ENCODE data around the gene MICALL2. TPM values are rescaled to one million over a fixed set of nuclear protein-coding genes. Genes with fewer than 3 reads are reported as not detected.
A peak's percentile ranks its signal among the peaks of the same experiment; 100 is the strongest.

MICALL2 gene
- 5.9 TPM for polyA plus RNA-seq (2013, experiment 1 of 2)
- 5.6 TPM for polyA plus RNA-seq (2013, experiment 2 of 2)

GRCh38 chr7:1458683-1459511 lies at the start of gene MICALL2:
Gene MICALL2, minus strand, starts transcription at chr7:1459470. Its CDS starts 144 bp downstream, at chr7:1459326.
- Histone ChIP-seq H3K4me1 (ENCODE audit: insufficient read depth, low read length) (no peaks in the 10 kb centered on the region), H3K36me3 (ENCODE audit: insufficient read depth, low read length) (no peaks in the 10 kb centered on the region), H3K9ac (ENCODE audit: low read depth, low read length) (peak within 1 kb of the TSS; percentile 75), H3K27ac (ENCODE audit: low read depth, low read length) (peak within 1 kb of the TSS; percentile 35; the same call in 1 of the 2 replicates), H3K27me3 (ENCODE audit: insufficient read depth, low read length) (no peaks in the 10 kb centered on the region), H3K9me3 (ENCODE audit: insufficient read depth, low read depth, low read length) (no peaks in the 10 kb centered on the region), H3K4me3 (ENCODE audit: low read length) (peak within 1 kb of the TSS; percentile 90)
- 5% methylated on average over 69 of the region's 69 CpGs for WGBS

DNA sequence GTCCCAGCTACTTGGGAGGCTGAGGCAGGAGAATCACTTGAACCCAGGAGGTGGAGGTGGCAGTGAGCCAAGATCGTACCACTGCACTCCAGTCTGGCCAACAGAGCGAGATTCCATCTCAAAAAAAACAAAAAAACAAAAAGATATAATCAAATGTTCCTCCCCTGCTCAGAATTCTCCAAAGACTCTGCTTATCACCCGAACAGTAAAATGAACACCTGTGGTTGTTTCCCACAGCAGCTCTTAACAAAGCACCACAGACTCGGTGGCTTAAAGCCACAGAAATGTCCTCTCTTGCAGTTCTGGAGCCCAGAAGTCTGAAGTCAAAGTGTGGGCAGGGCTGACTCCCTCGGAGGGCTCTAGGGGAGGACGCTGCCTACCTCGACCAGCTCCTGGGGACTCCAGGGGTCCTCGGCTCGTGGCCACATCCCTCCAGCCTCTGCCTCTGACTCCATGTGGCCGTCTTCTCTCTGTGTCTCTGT lies 49.0 kb upstream of the MICALL2 start:
- Histone ChIP-seq H3K9ac (ENCODE audit: low read depth, low read length) (no peak overlapping the region), H3K27ac (ENCODE audit: low read depth, low read length) (no peak overlapping the region), H3K27me3 (ENCODE audit: insufficient read depth, low read length) (no peaks in the 10 kb centered on the region), H3K9me3 (ENCODE audit: insufficient read depth, low read depth, low read length) (no peaks in the 10 kb centered on the region), H3K4me1 (ENCODE audit: insufficient read depth, low read length) (peaks cover 4% of the 10 kb centered on the region; the same call in 1 of the 2 replicates), H3K4me3 (ENCODE audit: low read length) (no peak overlapping the region), H3K36me3 (ENCODE audit: insufficient read depth, low read length) (no peaks in the 10 kb centered on the region)
- WGBS, result 92% methylated on average over 10 of the region's 10 CpGs

GRCh38 chr7:1505731-1506550 lies 46.7 kb upstream of the MICALL2 start:
- no peak overlapping the region for H3K9ac ChIP-seq (ENCODE audit: low read depth, low read length)
- no peaks in the 10 kb centered on the region for H3K27me3 ChIP-seq (ENCODE audit: insufficient read depth, low read length)
- 0 out of 2 replicates have a peak overlapping the region, but pooled peaks have one; percentile 52 for H3K27ac ChIP-seq (ENCODE audit: low read depth, low read length)
- H3K36me3 ChIP-seq (ENCODE audit: insufficient read depth, low read length), result peaks cover 21% of the 10 kb centered on the region
- H3K4me1 ChIP-seq (ENCODE audit: insufficient read depth, low read length), result peaks cover 7% of the 10 kb centered on the region; the same call in 1 of the 2 replicates
- no peaks in the 10 kb centered on the region for H3K9me3 ChIP-seq (ENCODE audit: insufficient read depth, low read depth, low read length)
- WGBS, result 86% methylated on average over 33 of the region's 35 CpGs
- no peak overlapping the region for H3K4me3 ChIP-seq (ENCODE audit: low read length)

DNA sequence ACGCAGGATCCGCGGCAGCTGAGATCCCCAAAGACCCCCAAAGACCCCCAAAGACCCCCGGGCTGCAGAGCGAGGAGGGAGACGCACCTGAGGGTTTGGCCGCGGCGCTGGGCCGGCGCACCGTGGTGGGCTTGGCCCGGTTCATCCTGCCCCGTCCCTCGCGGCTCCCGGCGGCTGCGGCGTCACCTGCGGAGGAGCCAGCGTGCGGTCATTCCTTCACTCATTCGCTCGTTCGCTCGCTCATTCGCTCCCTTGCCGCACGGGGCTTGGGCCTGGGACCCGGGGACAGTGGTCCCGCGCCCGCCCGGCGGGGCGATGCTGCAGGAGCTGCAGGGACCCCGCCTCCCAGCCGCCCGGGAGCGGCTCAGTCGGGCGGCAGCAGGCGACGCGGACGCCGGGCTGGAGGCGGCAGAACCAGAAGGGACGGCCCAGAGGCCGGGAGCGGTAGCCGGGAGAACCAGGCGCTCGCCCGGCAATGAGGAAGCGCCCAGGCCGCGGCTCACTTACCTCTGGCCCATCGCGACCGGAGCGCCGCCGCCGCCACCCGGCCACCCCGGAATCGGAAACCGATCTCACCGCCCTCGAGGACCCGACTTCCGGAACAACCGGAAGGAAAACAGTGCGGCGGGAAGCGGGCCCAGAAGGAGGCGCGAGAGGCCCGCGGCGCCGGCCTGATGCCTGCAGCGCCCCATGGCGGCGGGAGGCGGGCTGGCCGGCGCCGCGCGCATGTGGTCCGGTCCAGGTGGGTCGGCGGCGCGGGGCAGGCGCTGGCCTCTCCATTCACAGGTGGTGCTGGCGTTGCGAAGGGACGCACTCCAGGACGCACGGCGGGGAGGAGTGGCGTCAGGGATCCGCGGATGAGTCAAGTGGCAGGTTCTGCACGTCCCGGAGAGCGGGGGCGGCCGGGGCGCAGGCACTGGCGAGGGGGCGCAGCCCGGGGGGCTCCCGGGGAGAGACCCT lies 44.8 kb upstream of the MICALL2 start, which contains the start of gene INTS1:
TSS of gene INTS1 (minus strand) at position 574 of the 960 bp plus-strand sequence. CDS start at position 145, 429 bp downstream.
- Histone ChIP-seq H3K9ac (ENCODE audit: low read depth, low read length) (peak within 1 kb of the TSS; percentile 91), H3K27me3 (ENCODE audit: insufficient read depth, low read length) (no peaks in the 10 kb centered on the region), H3K4me3 (ENCODE audit: low read length) (peak within 1 kb of the TSS; percentile 98), H3K4me1 (ENCODE audit: insufficient read depth, low read length) (peaks cover 7% of the 10 kb centered on the region; the same call in 1 of the 2 replicates), H3K36me3 (ENCODE audit: insufficient read depth, low read length) (peaks cover 38% of the 10 kb centered on the region), H3K9me3 (ENCODE audit: insufficient read depth, low read depth, low read length) (no peaks in the 10 kb centered on the region), H3K27ac (ENCODE audit: low read depth, low read length) (peak within 1 kb of the TSS; percentile 60; the same call in 1 of the 2 replicates)
- under 1% methylated on average over 114 of the region's 118 CpGs for WGBS

DNA sequence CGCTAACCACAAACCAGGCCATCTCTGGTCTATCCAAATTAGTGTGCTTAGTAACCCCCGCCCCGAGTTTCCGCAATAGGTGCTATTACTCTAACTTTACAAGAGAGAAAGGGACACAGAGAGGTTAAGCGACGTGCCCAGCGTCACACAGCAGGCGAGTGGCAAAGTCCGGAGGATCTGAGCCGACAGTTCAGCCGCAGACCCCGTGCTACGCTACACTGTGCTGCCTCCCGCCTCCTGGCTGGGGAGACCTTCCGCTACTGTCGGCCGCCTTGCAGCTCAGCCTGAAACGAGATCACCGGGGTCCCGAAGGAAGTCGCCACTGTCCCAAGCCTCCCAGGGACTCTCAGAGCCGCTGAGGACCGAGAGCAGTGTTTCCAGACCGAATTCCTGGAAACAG lies 44.1 kb upstream of the MICALL2 start:
- H3K27ac ChIP-seq (ENCODE audit: low read depth, low read length), result no peak overlapping the region
- peak overlapping the region; percentile 98 for H3K4me3 ChIP-seq (ENCODE audit: low read length)
- 32% methylated on average over 24 of the region's 24 CpGs for WGBS
- peak overlapping the region; percentile 91 for H3K9ac ChIP-seq (ENCODE audit: low read depth, low read length)
- H3K9me3 ChIP-seq (ENCODE audit: insufficient read depth, low read depth, low read length), result no peaks in the 10 kb centered on the region
- peaks cover 7% of the 10 kb centered on the region; the same call in 1 of the 2 replicates for H3K4me1 ChIP-seq (ENCODE audit: insufficient read depth, low read length)
- no peaks in the 10 kb centered on the region for H3K27me3 ChIP-seq (ENCODE audit: insufficient read depth, low read length)
- peaks cover 38% of the 10 kb centered on the region for H3K36me3 ChIP-seq (ENCODE audit: insufficient read depth, low read length)

GRCh38 chr7:1502845-1503244 lies 43.6 kb upstream of the MICALL2 start:
- H3K27me3 ChIP-seq (ENCODE audit: insufficient read depth, low read length), result no peaks in the 10 kb centered on the region
- no peaks in the 10 kb centered on the region for H3K9me3 ChIP-seq (ENCODE audit: insufficient read depth, low read depth, low read length)
- peaks cover 43% of the 10 kb centered on the region for H3K36me3 ChIP-seq (ENCODE audit: insufficient read depth, low read length)
- H3K4me1 ChIP-seq (ENCODE audit: insufficient read depth, low read length), result peaks cover 7% of the 10 kb centered on the region; the same call in 1 of the 2 replicates
- WGBS, result 91% methylated on average over 20 of the region's 20 CpGs
- H3K27ac ChIP-seq (ENCODE audit: low read depth, low read length), result no peak overlapping the region
- no peak overlapping the region; the same call in 1 of the 2 replicates for H3K9ac ChIP-seq (ENCODE audit: low read depth, low read length)
- H3K4me3 ChIP-seq (ENCODE audit: low read length), result peak overlapping the region; percentile 98

- no peaks in the 10 kb centered on the region for H3K27me3 ChIP-seq (ENCODE audit: insufficient read depth, low read length)
- WGBS, result 93% methylated on average over 21 of the region's 21 CpGs
- peaks cover 4% of the 10 kb centered on the region; the same call in 1 of the 2 replicates for H3K4me1 ChIP-seq (ENCODE audit: insufficient read depth, low read length)
- H3K9ac ChIP-seq (ENCODE audit: low read depth, low read length), result no peak overlapping the region
- no peaks in the 10 kb centered on the region for H3K9me3 ChIP-seq (ENCODE audit: insufficient read depth, low read depth, low read length)
- H3K36me3 ChIP-seq (ENCODE audit: insufficient read depth, low read length), result peaks cover 55% of the 10 kb centered on the region
- H3K27ac ChIP-seq (ENCODE audit: low read depth, low read length), result no peak overlapping the region
- H3K4me3 ChIP-seq (ENCODE audit: low read length), result no peak overlapping the region
These were observed 42.4 kb upstream of the MICALL2 start for GRCh38 chr7:1501487-1502270.

DNA sequence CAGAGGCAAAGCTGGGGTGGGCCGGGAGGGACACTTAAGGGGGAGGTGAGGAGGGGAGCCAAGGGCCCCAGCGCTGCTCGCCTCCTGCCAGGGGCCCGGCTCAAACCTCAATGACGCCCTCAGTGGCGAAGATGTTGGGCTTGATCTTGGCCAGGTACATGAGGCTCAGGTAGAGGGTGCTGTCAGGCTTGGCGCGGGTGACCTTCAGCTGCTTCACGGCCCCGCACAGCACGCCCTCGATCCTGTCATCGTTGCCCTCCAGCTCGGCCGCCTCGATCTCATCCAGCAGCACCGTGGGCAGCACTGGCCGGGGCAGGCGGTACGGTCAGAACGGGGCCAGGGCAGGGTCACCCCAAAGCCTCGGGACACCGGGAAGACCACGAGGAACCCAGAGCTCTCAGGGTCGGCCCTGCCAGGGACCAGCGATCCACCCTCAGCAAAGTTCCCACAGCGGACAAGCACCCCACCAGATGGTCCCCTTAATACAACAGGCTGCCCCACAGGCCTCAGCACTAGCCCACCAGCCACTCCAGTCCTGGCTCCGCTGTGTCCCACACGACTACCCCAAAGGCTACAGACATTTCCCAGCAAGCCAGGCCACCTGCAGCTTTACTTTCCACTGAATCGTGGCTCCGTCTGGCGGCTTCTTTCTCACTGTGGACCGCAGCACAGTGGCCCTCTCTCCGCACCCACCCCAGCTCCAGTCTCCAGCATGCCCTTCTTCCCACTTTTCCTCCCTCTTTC lies 41.0 kb upstream of the MICALL2 start:
- Histone ChIP-seq H3K4me1 (ENCODE audit: insufficient read depth, low read length) (peaks cover 4% of the 10 kb centered on the region; the same call in 1 of the 2 replicates), H3K27ac (ENCODE audit: low read depth, low read length) (no peak overlapping the region), H3K27me3 (ENCODE audit: insufficient read depth, low read length) (no peaks in the 10 kb centered on the region), H3K4me3 (ENCODE audit: low read length) (no peak overlapping the region), H3K9ac (ENCODE audit: low read depth, low read length) (no peak overlapping the region), H3K9me3 (ENCODE audit: insufficient read depth, low read depth, low read length) (no peaks in the 10 kb centered on the region), H3K36me3 (ENCODE audit: insufficient read depth, low read length) (peaks cover 67% of the 10 kb centered on the region)
- WGBS, result 95% methylated on average over 34 of the region's 34 CpGs

DNA sequence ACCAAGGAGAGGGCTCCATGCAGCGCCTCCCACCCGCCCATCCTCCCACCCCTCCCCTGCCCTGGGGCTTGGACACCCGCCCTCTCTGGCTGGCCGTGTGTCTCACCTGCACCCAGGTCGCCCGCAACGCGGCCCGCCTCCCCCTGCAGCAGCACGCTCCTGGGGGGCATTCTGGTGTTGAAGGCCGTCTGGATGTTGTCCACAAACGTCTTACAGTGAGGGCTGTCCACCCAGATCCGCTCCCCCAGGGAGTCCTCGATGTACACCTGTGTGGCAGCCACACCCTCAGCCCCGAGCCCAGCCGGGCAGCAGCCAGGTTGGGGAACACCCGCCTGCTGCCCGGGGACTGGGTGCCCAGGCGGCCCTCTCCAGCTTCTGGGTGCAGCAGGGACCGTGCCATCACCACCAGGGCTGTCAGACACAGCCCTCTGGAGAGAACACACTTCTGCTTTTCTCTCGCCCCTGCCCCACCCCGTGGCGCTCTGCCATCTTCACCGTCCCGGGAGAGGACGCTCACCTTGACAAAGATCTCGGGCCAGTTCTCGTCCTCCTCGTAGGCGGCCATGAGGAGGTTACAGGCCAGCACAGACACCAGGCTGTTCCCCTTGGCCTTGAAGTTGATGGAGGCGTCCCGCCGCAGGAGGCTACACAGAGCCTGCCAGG lies 40.2 kb upstream of the MICALL2 start:
- H3K9ac ChIP-seq (ENCODE audit: low read depth, low read length), result no peak overlapping the region
- H3K9me3 ChIP-seq (ENCODE audit: insufficient read depth, low read depth, low read length), result no peaks in the 10 kb centered on the region
- peaks cover 4% of the 10 kb centered on the region; the same call in 1 of the 2 replicates for H3K4me1 ChIP-seq (ENCODE audit: insufficient read depth, low read length)
- H3K27me3 ChIP-seq (ENCODE audit: insufficient read depth, low read length), result no peaks in the 10 kb centered on the region
- no peak overlapping the region for H3K4me3 ChIP-seq (ENCODE audit: low read length)
- no peak overlapping the region for H3K27ac ChIP-seq (ENCODE audit: low read depth, low read length)
- 95% methylated on average over 33 of the region's 33 CpGs for WGBS
- H3K36me3 ChIP-seq (ENCODE audit: insufficient read depth, low read length), result peaks cover 73% of the 10 kb centered on the region

Data from HUES64 (cell line).